ENCODE results near the gene ABCC3.

The ABCC3 gene

DNA sequence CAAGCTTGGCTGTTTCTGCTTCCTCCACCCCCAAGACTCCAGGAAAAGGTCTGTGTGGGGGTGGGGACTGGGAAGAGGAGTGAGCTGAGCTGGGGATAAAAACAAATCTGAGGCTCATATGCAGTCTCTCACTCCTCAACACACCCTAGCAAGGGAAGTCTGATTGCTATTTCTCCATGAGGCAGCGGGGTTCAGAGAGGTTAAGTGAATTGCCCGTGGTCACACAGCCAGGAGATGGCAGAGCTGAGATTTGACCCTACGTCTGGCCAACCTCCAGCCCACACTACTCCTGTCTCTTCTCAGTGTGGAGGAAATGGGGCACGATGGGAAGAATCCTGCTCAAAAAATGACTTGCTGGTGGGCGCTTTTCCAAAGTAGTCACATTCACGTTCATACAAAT lies 4.8 kb upstream of the ABCC3 start:
- Histone ChIP-seq H3K27ac (no peak overlapping the region), H3K4me3 (no peak overlapping the region)
- no peak for DNase-seq (ENCODE audit: low spot score)
- TF ChIP-seq, protein P1, sequence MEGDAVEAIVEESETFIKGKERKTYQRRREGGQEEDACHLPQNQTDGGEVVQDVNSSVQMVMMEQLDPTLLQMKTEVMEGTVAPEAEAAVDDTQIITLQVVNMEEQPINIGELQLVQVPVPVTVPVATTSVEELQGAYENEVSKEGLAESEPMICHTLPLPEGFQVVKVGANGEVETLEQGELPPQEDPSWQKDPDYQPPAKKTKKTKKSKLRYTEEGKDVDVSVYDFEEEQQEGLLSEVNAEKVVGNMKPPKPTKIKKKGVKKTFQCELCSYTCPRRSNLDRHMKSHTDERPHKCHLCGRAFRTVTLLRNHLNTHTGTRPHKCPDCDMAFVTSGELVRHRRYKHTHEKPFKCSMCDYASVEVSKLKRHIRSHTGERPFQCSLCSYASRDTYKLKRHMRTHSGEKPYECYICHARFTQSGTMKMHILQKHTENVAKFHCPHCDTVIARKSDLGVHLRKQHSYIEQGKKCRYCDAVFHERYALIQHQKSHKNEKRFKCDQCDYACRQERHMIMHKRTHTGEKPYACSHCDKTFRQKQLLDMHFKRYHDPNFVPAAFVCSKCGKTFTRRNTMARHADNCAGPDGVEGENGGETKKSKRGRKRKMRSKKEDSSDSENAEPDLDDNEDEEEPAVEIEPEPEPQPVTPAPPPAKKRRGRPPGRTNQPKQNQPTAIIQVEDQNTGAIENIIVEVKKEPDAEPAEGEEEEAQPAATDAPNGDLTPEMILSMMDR (IDR thresholded peaks at IDR 0.05), result no peak

DNA sequence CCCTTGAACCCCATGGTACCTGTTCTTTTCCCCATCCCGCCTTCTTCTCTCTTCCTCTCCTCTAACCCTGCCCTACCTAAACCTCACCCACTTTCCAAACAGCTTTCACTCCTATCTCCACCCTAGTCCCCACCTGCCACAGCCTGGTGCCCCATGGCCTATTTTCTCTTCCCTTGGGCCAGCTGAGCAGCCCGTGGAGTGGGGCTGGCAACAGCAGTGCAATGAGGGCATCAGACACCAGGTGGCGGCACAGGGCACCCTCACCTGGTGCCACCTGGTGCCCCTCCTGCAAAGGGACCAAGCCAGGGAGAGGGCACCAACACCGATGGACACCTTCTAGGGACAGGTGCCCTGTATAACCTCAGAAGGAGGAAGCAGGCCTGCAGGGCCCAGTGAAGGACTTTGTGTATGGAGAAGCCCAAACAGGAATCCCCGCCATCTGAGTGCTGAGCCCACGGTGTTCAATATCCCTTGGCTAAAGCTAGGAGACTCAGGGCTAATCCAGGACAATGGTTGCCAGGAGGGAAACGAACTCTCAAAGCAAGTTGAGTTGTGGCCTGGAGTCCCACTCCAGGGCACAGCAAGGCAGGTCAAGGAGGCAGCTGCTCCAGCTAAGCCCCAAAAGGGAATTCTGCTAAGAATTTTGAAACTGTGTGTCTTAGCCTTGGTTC lies 4.0 kb upstream of the ABCC3 start:
- DNase-seq (ENCODE audit: low spot score), result no peak
- Histone ChIP-seq H3K27ac (no peak overlapping the region), H3K4me3 (no peak overlapping the region)
- TF ChIP-seq, protein P1 (IDR thresholded peaks at IDR 0.05), result peak; percentile 49

DNA sequence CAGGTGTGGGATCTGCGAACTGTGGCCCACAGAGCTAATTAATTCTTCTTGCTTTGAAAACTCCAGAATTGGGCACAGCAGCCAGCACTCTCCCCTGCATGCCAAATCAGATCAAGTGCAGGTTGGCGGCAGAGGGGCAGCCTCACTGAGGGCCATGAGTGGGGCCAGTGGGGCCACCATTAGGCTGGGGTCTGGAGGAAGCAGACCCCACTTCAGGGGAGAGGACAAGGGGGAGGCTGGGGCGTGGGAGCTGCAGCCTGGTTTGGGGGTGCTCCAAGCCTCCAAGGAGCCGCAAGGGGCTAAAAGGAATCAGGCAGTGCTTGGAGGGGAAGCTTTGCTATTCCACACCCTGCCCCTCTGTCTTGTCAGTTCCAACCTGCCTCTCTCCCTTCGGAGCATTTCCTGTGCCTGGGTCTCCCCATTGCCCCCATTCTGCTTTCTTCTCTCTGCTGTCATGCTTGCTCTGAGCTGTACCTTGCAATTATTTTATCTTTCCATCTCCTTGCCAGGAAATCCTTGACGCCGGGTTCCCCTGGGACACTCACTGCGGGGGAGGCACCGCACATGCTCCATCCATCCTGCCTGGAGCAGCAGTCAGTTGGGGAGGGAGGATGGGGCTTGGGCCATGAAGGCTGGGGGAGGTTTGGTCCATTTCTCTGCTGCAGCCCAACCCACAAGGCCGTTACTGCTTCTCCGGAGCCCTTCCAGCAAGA lies 3.3 kb upstream of the ABCC3 start:
- no peak for DNase-seq (ENCODE audit: low spot score)
- H3K4me3 ChIP-seq, result no peak overlapping the region
- TF ChIP-seq, protein P1 (IDR thresholded peaks at IDR 0.05), result no peak
- H3K27ac ChIP-seq, result no peak overlapping the region

DNA sequence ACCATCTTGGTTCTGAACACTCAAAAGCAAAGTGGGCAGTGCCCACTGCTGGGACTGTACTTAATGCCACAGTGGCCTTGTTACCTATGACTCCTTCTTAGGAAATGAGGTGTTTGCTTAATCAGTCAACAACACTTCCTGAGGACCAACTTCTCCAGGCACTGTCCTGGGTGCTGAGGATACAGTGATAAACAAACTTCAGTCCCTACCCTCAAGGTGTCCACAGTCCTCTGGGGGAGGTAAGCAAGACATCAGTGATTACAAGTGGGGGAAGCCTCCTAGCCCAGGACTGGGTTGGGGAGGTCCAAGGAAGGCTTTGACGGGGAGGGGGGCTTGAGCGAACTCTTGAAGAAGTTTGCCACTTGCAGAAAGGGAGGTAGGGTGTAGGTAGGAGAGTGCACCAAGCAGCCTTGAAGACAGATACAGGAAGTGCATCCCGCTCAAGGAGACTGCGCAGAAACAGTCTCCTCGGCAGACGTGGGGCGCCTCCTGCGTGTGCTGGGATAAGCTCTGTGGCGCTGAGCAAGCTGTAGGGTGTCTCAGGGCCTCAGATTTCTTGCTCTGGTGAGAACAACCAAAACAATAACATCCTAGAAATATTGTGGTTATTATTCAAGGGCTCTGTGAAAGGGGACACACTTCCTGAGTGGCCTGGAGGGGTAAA lies 2.6 kb upstream of the ABCC3 start:
- Histone ChIP-seq H3K27ac (no peak overlapping the region), H3K4me3 (no peak overlapping the region)
- TF ChIP-seq, protein P1 (IDR thresholded peaks at IDR 0.05), result no peak
- DNase-seq (ENCODE audit: low spot score), result no peak

DNA sequence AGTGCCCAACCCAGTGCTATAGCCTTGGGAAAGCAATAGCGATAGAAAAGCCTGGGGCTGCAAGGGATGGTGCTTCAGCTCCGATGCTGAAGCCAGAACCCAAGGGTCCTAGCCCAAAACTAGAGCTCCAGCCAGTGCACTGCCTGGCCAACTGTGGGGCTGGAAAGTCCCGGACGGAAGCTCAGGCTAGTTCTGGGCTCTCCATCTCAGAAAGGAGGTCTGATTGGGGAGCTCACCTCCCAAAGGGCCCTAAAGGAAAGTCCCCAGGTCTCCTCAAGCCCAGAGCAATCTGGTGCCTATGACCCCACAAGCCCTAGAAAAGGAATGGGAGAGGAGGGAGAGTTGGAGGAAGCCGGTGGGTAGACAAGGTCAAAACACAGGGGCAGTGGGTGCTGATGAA lies 2.0 kb upstream of the ABCC3 start:
- H3K4me3 ChIP-seq, result no peak overlapping the region
- TF ChIP-seq, protein P1 (IDR thresholded peaks at IDR 0.05), result no peak
- no peak for DNase-seq (ENCODE audit: low spot score)
- H3K27ac ChIP-seq, result no peak overlapping the region

DNA sequence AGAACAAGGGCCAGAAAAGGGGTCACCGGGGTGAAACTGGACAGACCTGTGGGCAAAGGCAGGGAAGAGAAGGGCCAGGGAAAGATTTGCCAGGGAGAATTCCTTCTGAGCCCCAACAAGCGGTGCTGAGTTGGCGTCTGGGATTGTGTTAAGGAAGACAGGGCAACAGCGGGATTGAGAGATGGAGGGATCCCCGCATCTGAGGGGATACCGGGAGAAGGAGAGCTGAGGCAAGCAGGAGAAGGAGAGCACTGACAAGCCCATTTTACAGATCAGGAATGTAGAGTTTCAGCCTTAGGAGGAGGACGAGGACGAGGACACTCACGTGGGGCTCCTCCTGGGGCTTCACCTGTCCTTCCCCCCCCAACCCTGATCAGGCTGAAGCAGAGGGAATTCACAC lies 998 bp upstream of the ABCC3 start:
- TF ChIP-seq, protein P1 (IDR thresholded peaks at IDR 0.05), result no peak

More for the DNA sequence above, 998 bp upstream of the ABCC3 start:
- no peak overlapping the region for H3K27ac ChIP-seq
- DNase-seq (ENCODE audit: low spot score), result no peak
- H3K4me3 ChIP-seq, result no peak overlapping the region
